ENCODE data around the gene BLNK. TPM values are rescaled to one million over a fixed set of nuclear protein-coding genes. Genes with fewer than 3 reads are reported as not detected.

Gene BLNK
- total and polyA plus RNA-seq, 9 donors = 0.65 to 6.0 (median 2.2) TPM

DNA sequence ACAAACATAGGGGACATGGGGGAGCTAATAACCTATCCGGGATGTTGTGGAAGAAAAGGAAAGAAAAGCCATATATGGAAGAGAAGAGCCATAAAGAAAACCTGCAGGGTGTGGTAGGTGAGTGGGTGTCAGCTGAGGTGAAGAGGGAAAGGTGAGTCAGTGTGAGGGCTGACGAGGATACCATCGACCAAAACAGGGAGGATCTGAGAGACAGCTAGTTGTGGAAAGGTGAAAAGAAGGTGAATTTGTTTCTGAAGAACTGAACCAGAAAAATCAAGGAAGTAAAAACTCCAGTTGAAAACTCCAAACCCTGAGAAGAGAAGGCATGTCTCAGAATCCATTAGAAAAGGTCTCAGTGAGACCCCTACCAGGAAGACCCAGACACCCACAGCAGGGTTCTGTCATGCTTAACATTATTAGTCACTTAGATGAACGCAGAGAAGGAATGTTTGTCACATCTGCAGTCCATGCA is 4.1 kb downstream of the BLNK start:
- H3K9me3 ChIP-seq = no peaks in the 10 kb centered on the region
- intact Hi-C loops (cut with DNase I) = no loop called here
- no peaks in the 10 kb centered on the region for H3K4me1 ChIP-seq (ENCODE audit: insufficient read depth)
- H3K36me3 ChIP-seq = no peaks in the 10 kb centered on the region
- no peak for TF ChIP-seq EP300 (IDR thresholded peaks at IDR 0.05)
- H3K27me3 ChIP-seq = no peaks in the 10 kb centered on the region
- H3K27ac ChIP-seq = no peak overlapping the region
- H3K4me3 ChIP-seq = no peak overlapping the region
- DNase-seq = no peak
- 64 to 72% (median 70%) methylated on average over 4 of the region's 4 CpGs for WGBS, 3 donors

DNA sequence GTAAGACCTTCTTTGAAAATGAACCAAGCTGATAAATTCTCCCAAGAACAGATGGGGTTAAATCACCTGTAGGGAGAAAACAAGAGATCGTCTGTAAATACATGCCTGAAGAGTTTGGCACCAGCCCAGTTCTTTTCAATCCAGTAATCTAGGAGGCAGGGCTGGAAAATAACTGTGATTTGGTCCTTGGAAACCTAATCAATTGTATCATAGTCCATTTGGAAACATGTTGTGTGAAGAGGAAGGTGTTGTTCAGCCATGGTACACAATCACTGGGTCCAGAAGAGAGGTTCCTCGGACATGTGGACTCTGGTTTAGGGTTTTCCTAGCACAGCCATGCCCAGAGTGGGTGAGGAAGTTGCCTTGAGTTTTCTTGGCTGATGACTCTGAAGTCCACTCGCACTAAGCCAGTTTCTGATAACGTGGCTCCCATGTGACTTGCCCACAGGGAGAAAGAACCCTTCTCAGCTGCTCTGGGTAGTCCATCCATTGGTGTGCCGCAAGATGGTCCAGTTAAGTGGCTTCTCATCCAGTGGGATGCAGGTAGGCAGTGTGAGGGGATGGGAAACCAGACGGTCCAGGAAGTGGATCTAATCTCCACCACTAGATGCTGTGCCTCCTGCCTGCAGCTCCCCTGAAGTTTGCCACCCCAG is 5.1 kb downstream of the BLNK start:
- H3K36me3 ChIP-seq = no peaks in the 10 kb centered on the region
- WGBS, 3 donors = 62 to 69% (median 65%) methylated on average over 6 of the region's 6 CpGs
- H3K27ac ChIP-seq = no peak overlapping the region
- intact Hi-C loops (cut with DNase I) = no loop called here
- no peak for TF ChIP-seq POLR2A (IDR thresholded peaks at IDR 0.05)
- TF ChIP-seq, protein P1, sequence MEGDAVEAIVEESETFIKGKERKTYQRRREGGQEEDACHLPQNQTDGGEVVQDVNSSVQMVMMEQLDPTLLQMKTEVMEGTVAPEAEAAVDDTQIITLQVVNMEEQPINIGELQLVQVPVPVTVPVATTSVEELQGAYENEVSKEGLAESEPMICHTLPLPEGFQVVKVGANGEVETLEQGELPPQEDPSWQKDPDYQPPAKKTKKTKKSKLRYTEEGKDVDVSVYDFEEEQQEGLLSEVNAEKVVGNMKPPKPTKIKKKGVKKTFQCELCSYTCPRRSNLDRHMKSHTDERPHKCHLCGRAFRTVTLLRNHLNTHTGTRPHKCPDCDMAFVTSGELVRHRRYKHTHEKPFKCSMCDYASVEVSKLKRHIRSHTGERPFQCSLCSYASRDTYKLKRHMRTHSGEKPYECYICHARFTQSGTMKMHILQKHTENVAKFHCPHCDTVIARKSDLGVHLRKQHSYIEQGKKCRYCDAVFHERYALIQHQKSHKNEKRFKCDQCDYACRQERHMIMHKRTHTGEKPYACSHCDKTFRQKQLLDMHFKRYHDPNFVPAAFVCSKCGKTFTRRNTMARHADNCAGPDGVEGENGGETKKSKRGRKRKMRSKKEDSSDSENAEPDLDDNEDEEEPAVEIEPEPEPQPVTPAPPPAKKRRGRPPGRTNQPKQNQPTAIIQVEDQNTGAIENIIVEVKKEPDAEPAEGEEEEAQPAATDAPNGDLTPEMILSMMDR (IDR thresholded peaks at IDR 0.05) = no peak
- no peak for TF ChIP-seq EP300 (IDR thresholded peaks at IDR 0.05)
- H3K4me3 ChIP-seq = no peak overlapping the region
- DNase-seq = no peak
- H3K9me3 ChIP-seq = no peaks in the 10 kb centered on the region
- H3K27me3 ChIP-seq = no peaks in the 10 kb centered on the region
- no peaks in the 10 kb centered on the region for H3K4me1 ChIP-seq (ENCODE audit: insufficient read depth)

GRCh38 chr10:96264938-96265337 is 6.4 kb downstream of the BLNK start:
- Histone ChIP-seq H3K36me3 (no peaks in the 10 kb centered on the region), H3K27me3 (no peaks in the 10 kb centered on the region), H3K4me3 (no peak overlapping the region), H3K4me1 (ENCODE audit: insufficient read depth) (no peaks in the 10 kb centered on the region), H3K27ac (no peak overlapping the region), H3K9me3 (no peaks in the 10 kb centered on the region)
- DNase-seq = no peak
- 93 to 94% (median 93%) methylated on average over 4 of the region's 4 CpGs for WGBS, 3 donors
- intact Hi-C loops (cut with DNase I) = no loop called here
- TF ChIP-seq EP300 (IDR thresholded peaks at IDR 0.05) = no peak
- TF ChIP-seq, protein P1 (IDR thresholded peaks at IDR 0.05) = no peak
- no peak for TF ChIP-seq POLR2A (IDR thresholded peaks at IDR 0.05)

GRCh38 chr10:96263669-96264068 is 7.7 kb downstream of the BLNK start:
- no peak overlapping the region for H3K4me3 ChIP-seq
- H3K27me3 ChIP-seq = no peaks in the 10 kb centered on the region
- no peaks in the 10 kb centered on the region for H3K9me3 ChIP-seq
- DNase-seq = no peak
- 79 to 87% (median 87%) methylated on average over 4 of the region's 4 CpGs for WGBS, 3 donors
- H3K27ac ChIP-seq = no peak overlapping the region
- no peaks in the 10 kb centered on the region for H3K4me1 ChIP-seq (ENCODE audit: insufficient read depth)
- intact Hi-C loops (cut with DNase I) = no loop called here
- H3K36me3 ChIP-seq = no peaks in the 10 kb centered on the region
- no peak for TF ChIP-seq EP300 (IDR thresholded peaks at IDR 0.05)
- TF ChIP-seq, protein P1 (IDR thresholded peaks at IDR 0.05) = no peak
- no peak for TF ChIP-seq POLR2A (IDR thresholded peaks at IDR 0.05)

GRCh38 chr10:96263176-96263575 is 8.2 kb downstream of the BLNK start:
- Histone ChIP-seq H3K27ac (no peak overlapping the region), H3K4me3 (no peak overlapping the region), H3K36me3 (no peaks in the 10 kb centered on the region), H3K4me1 (ENCODE audit: insufficient read depth) (no peaks in the 10 kb centered on the region), H3K27me3 (no peaks in the 10 kb centered on the region), H3K9me3 (no peaks in the 10 kb centered on the region)
- 88 to 93% (median 92%) methylated on average over 4 of the region's 4 CpGs for WGBS, 3 donors
- DNase-seq = no peak
- intact Hi-C loops (cut with DNase I) = no loop called here
- TF ChIP-seq EP300 (IDR thresholded peaks at IDR 0.05) (no peak), POLR2A (IDR thresholded peaks at IDR 0.05) (no peak)
- TF ChIP-seq, protein P1 (IDR thresholded peaks at IDR 0.05) = no peak
